K562 (cell line): Measurements from ENCODE around the gene RBMS1. TPM values are rescaled to one million over a fixed set of nuclear protein-coding genes. Genes with fewer than 3 reads are reported as not detected.

Source experiments
- ATAC-seq: fragments of 200-7000 bp; cut with Tn5 transposase; 3 replicates; pipeline ENCODE4 v1.9.1; 2020; ENCODE audit warnings: moderate library complexity
- BruUV-seq: library from RNA; stranded (reverse); fragments of 400-500 nt; replicated peaks from 2 replicates; lab custom pipeline; 2021; lab: Mats Ljungman, UMichigan
- CTCF ChIA-PET: fragments of 300-600 bp; formaldehyde crosslinking; extraction: SDS; loops from one replicate; lab custom pipeline; 2021; ENCODE audit warnings: low intra/inter-chr PET ratio; lab: Yijun Ruan, JAX
- POLR2A ChIA-PET: fragments of 300-600, 350-650 bp; sonication (Branson Sonifier 250); formaldehyde crosslinking; extraction: SDS; loops from one replicate; lab custom pipeline; 2021; ENCODE audit warnings: antibody characterized with exemption, inconsistent platforms; lab: Yijun Ruan, JAX
- DNase-seq, 4 experiments: peaks; one replicate each; pipeline versions ENCODE4 v3.0.0 to v3.0.0-alpha.2; 2011 to 2018; ENCODE audit warnings: low spot score in 3 of 4, mixed read lengths in 3 of 4; ENCODE audit errors: extremely low read depth in 1 of 4
- FAIRE-seq: peaks from 2 replicates; lab custom pipeline; 2011; peaks lifted over from hg19 to GRCh38; lab: Jason Lieb, UNC
- H2AFZ ChIP-seq: 2 replicates; pipeline ENCODE4 v1.6.0; 2011; ENCODE audit warnings: low read depth, low read length, control low read depth, inconsistent platforms
- H3K27ac ChIP-seq: fragments of 200-600 bp; 3 replicates; pipeline ENCODE4 v1.8.0; 2011; ENCODE audit warnings: low read depth, mild to moderate bottlenecking, control low read depth, inconsistent platforms, low read length, moderate library complexity, mixed read lengths; ENCODE audit errors: extremely low read depth
- H3K27me3 ChIP-seq, 2 experiments: fragments of 300-600 bp in 1 of 2; 2 replicates in 1 of 2; 3 replicates in 1 of 2; pipeline versions ENCODE4 v1.6.0 to v1.8.0; 2011; ENCODE audit warnings: inconsistent platforms in 2 of 2, low read length in 2 of 2, mild to moderate bottlenecking in 1 of 2, mixed read lengths in 1 of 2, moderate library complexity in 1 of 2; ENCODE audit not compliant: control insufficient read depth in 2 of 2, insufficient read depth in 2 of 2
- H3K36me3 ChIP-seq: fragments of 300-600 bp; 3 replicates; pipeline ENCODE4 v1.8.0; 2011; ENCODE audit warnings: mild to moderate bottlenecking, low read length, inconsistent platforms; ENCODE audit not compliant: control insufficient read depth, insufficient read depth
- H3K4me1 ChIP-seq, 2 experiments: fragments of 200-600 bp in 1 of 2; replicated peaks in 1 of 2; 2 replicates in 1 of 2; 3 replicates in 1 of 2; pipeline versions ENCODE4 v1.5.1 to v1.8.0; 2011; ENCODE audit warnings: inconsistent platforms in 2 of 2, low read length in 2 of 2, mild to moderate bottlenecking in 1 of 2, mixed read lengths in 1 of 2, moderate library complexity in 1 of 2; ENCODE audit not compliant: control insufficient read depth in 2 of 2, insufficient read depth in 2 of 2
- H3K4me2 ChIP-seq: 2 replicates; pipeline ENCODE4 v1.6.1; 2011; ENCODE audit warnings: low read length, control low read depth, inconsistent platforms, mixed read lengths; ENCODE audit not compliant: insufficient read depth
- H3K4me3 ChIP-seq: fragments of 200-600 bp; sonication (generic), shearing (Covaris generic); 2 replicates; pipeline ENCODE4 v1.5.1; 2016; ENCODE audit warnings: control low read depth, inconsistent platforms
- H3K79me2 ChIP-seq: fragments of 200-600 bp; 3 replicates; pipeline ENCODE4 v1.8.0; 2011; ENCODE audit warnings: low read length, inconsistent platforms; ENCODE audit not compliant: control insufficient read depth, insufficient read depth
- H3K9ac ChIP-seq, 2 experiments: 2 replicates each; pipeline versions ENCODE4 v1.6.0 to v1.6.1; 2011; ENCODE audit warnings: low read depth in 2 of 2, low read length in 2 of 2, control low read depth in 1 of 2, inconsistent platforms in 1 of 2, mild to moderate bottlenecking in 1 of 2, mixed read lengths in 1 of 2; ENCODE audit not compliant: insufficient read depth in 1 of 2
- H3K9me1 ChIP-seq: one replicate; pipeline ENCODE4 v1.6.0; 2011; ENCODE audit warnings: inconsistent platforms, mild to moderate bottlenecking, low read length, moderate library complexity; ENCODE audit not compliant: control insufficient read depth, insufficient read depth
- H3K9me3 ChIP-seq: replicated peaks from 2 replicates; pipeline ENCODE4 v1.5.1; 2011; ENCODE audit warnings: low read depth, low read length, inconsistent platforms; ENCODE audit not compliant: control insufficient read depth, insufficient read depth
- H4K20me1 ChIP-seq: replicated peaks from 2 replicates; pipeline ENCODE4 v1.6.1; 2011; ENCODE audit warnings: low read length, inconsistent platforms, mixed read lengths; ENCODE audit not compliant: control insufficient read depth, insufficient read depth
- BRF1 ChIP-seq: IDR thresholded peaks from 3 replicates; pipeline ENCODE4 v1.6.1; 2011; ENCODE audit warnings: borderline replicate concordance, mild to moderate bottlenecking; ENCODE audit not compliant: insufficient read length; ENCODE audit errors: extremely low read depth
- FOXK2 ChIP-seq, 2 experiments: fragments of 450-650 bp; IDR thresholded peaks in 1 of 2; conservative IDR thresholded peaks in 1 of 2; 2 replicates each; pipeline ENCODE4 v1.6.1; 2016; ENCODE audit warnings: low read depth in 2 of 2, mild to moderate bottlenecking in 1 of 2
- FOXM1 ChIP-seq, 2 experiments: fragments of 450-650 bp in 1 of 2; sonication (generic) in 1 of 2; formaldehyde crosslinking in 1 of 2; IDR thresholded peaks; 2 replicates each; pipeline versions ENCODE4 v1.6.1 to v1.9.0; 2017 to 2022; ENCODE audit warnings: low read depth in 2 of 2, mild to moderate bottlenecking in 2 of 2, missing genetic modification reagents in 1 of 2, moderate library complexity in 1 of 2
- FUS ChIP-seq: fragments of 200-400 bp; formaldehyde crosslinking; optimal IDR thresholded peaks from 2 replicates; pipeline ENCODE3; 2017; ENCODE audit warnings: low read depth, low read length
- MEF2A ChIP-seq: IDR thresholded peaks from 2 replicates; pipeline ENCODE4 v1.6.1; 2011; ENCODE audit warnings: low read depth, mild to moderate bottlenecking, low read length, moderate library complexity; ENCODE audit not compliant: control insufficient read depth
- PCBP2 ChIP-seq: fragments of 200-400 bp; formaldehyde crosslinking; IDR thresholded peaks from 2 replicates; pipeline ENCODE4 v1.6.1; 2018; ENCODE audit warnings: low read length, low read depth, mild to moderate bottlenecking, moderate library complexity; ENCODE audit not compliant: poor library complexity, severe bottlenecking
- SIN3B ChIP-seq: fragments of 450-650 bp; IDR thresholded peaks from 2 replicates; pipeline ENCODE4 v1.6.1; 2017; ENCODE audit warnings: low read depth, mild to moderate bottlenecking, moderate library complexity
- TGIF2 ChIP-seq: sonication (generic); formaldehyde crosslinking; IDR thresholded peaks from 2 replicates; pipeline ENCODE4 v1.8.1; 2022; ENCODE audit warnings: mild to moderate bottlenecking, missing genetic modification reagents, moderate library complexity
- YY1 ChIP-seq, 3 experiments: IDR thresholded peaks; 2 replicates each; pipeline ENCODE4 v1.6.1; 2011; ENCODE audit warnings: low read length in 2 of 3, mild to moderate bottlenecking in 2 of 3, moderate library complexity in 2 of 3, borderline replicate concordance in 1 of 3, control low read depth in 1 of 3, low read depth in 1 of 3; ENCODE audit not compliant: insufficient read depth in 3 of 3, insufficient replicate concordance in 2 of 3, control insufficient read depth in 1 of 3, insufficient read length in 1 of 3; ENCODE audit errors: extremely low read depth in 1 of 3
- ZNF717 ChIP-seq: fragments of 250-450 bp; sonication (Bioruptor Pico); IDR thresholded peaks from 2 replicates; pipeline ENCODE4 v1.5.0; 2021
- WGBS: fragments of 100-300 bp; shearing (Covaris generic); methylation state at CpG from one replicate; pipeline ENCODE4 v1.1.6; 2016; ENCODE audit warnings: low coverage, mixed read lengths; ENCODE audit not compliant: insufficient coverage; ENCODE audit errors: missing lambda C conversion rate; 5-methylcytosine and 5-hydroxymethylcytosine counted together
- in situ Hi-C: fragments of 300-500 bp; cut with MboI; formaldehyde crosslinking; loops from 4 replicates; pipeline ENCODE4 v1.15.0; 2018; ENCODE audit warnings: inconsistent platforms, mixed read lengths
- intact Hi-C: fragments of 100-400 bp; cut with micrococcal nuclease; formaldehyde crosslinking; loops from 2 replicates; pipeline ENCODE4 v1.14.2; 2022
- polyA plus RNA-seq, 8 experiments: library from polyadenylated mRNA; depleted of rRNA in 4 of 8; stranded (reverse) in 5 of 8; unstranded in 3 of 8; fragments of >200 nt; fragmentation: Nextera tagmentation in 2 of 8; fragmentation: Illumina TruSeq in 1 of 8; extraction: Ambion mirVana in 2 of 8; extraction: Trizol in 1 of 8; gene quantifications; 2 replicates each; pipeline versions ENCODE4 v1.2.1 to v1.2.3, GENCODE V29; 2011 to 2014; ENCODE audit warnings: inconsistent platforms in 1 of 8, missing spikeins in 1 of 8
- total RNA-seq, 7 experiments: library from RNA; depleted of rRNA in 6 of 7; stranded (reverse); fragments of >200 nt in 6 of 7; fragmentation: Illumina TruSeq in 2 of 7; extraction: Trizol in 2 of 7; gene quantifications; 2 replicates each; pipeline versions ENCODE4 v1.2.1 to v1.2.3, GENCODE V29; 2011 to 2021; ENCODE audit warnings: low replicate concordance in 1 of 7
- TF ChIP-seq, protein P1 (sequence below): sonication (generic); formaldehyde crosslinking; IDR thresholded peaks from 2 replicates; pipeline ENCODE4 v1.8.0; 2022; ENCODE audit warnings: missing genetic modification reagents, mild to moderate bottlenecking, borderline replicate concordance
- TF ChIP-seq, protein P2 (sequence below): sonication (generic); formaldehyde crosslinking; IDR thresholded peaks from 2 replicates; pipeline ENCODE4 v1.9.0; 2022; ENCODE audit warnings: mild to moderate bottlenecking, missing genetic modification reagents

Gene RBMS1
- total and polyA plus RNA-seq, 9 of the 15 experiments (the other 6 are each of a cell fraction or from before 2014, with no cell fraction given) = 0.04 to 0.31 (median 0.09) TPM; not detected in 6

DNA sequence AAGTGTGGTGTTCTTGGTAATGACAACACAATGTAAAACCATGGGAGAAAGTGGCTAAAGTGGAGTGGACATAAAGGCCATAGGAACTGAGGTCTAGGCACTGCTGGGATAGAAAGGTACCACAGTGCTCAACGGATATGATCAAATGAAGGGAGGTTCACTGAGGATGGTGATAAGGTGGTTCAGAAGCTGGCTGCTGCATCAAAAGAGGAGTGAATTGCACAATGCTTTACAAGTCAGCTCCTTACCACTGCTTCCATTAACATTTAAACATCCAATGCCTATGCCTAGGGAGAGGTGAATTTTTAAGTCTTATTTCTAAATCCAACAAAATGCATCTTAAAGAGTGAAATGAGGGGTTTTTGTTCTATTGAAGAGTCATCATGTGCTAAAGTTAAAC, 193.4 kb downstream of the RBMS1 start:
- POLR2A ChIA-PET = interaction anchor here (1.2 kb wide), 1 partner anchor 21 kb away, joined by 3 read pairs; no protein-coding TSS in a partner anchor
- Histone ChIP-seq H3K4me1 (no peaks in the 10 kb centered on the region), H3K9me1 (no peaks in the 10 kb centered on the region), H4K20me1 (no peaks in the 10 kb centered on the region), H3K79me2 (no peaks in the 10 kb centered on the region), H3K9me3 (no peaks in the 10 kb centered on the region; the same call in 1 of the 2 replicates), H3K4me2 (no peak overlapping the region), H3K4me3 (no peak overlapping the region), H3K36me3 (no peaks in the 10 kb centered on the region), H3K9ac (no peak overlapping the region)
- no TSS peak for BruUV-seq
- CTCF ChIA-PET = no interaction called here
- in situ Hi-C loops (no loop called here), intact Hi-C loops (no loop called here)
- no peak for DNase-seq
- FAIRE-seq = no peak
- 0% methylated on average over 1 of the region's 1 CpG for WGBS
- TF ChIP-seq, protein P1, sequence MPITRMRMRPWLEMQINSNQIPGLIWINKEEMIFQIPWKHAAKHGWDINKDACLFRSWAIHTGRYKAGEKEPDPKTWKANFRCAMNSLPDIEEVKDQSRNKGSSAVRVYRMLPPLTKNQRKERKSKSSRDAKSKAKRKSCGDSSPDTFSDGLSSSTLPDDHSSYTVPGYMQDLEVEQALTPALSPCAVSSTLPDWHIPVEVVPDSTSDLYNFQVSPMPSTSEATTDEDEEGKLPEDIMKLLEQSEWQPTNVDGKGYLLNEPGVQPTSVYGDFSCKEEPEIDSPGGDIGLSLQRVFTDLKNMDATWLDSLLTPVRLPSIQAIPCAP = no peak
- TF ChIP-seq MEF2A (no peak), FUS (no peak), ZNF717 (CRISPR knock-in tag) (no peak), FOXK2 (conservative IDR thresholded peaks at IDR 0.05 in 1 of 2, IDR thresholded peaks at IDR 0.05 in 1 of 2; ENCODE audit: low read depth in 2 of 2) (no peak)
- TF ChIP-seq, all 486 proteins: peak for 0
- no peak overlapping the region for H3K27ac ChIP-seq
- ATAC-seq = no peak
- no peak overlapping the region for H2AFZ ChIP-seq
- no peaks in the 10 kb centered on the region for H3K27me3 ChIP-seq

DNA sequence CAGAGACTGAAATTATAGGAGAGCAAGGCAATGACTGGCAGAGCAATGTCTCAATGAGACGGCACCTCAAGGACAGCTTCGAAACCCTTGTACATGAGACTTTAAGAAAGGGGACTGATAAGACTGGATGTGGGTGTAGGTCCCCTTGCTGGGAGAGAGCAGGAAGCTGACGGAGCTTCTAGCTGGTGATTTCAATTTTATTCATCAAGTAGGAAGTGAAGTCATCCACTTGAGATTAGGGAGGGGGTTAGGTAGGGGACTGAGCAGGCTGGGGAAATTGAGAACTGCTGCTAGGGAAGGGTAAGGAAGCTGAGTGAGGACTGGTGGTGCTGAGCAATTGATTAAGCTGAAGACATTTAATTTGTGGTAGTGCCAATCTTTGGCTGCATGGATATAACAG, 194.1 kb downstream of the RBMS1 start:
- H2AFZ ChIP-seq = no peak overlapping the region
- H3K9ac ChIP-seq = no peak overlapping the region
- 5% methylated on average over 3 of the region's 3 CpGs for WGBS
- no peaks in the 10 kb centered on the region for H3K27me3 ChIP-seq
- no peaks in the 10 kb centered on the region for H3K36me3 ChIP-seq
- DNase-seq (no peak), FAIRE-seq (no peak), ATAC-seq (no peak)
- intact Hi-C loops (no loop called here), in situ Hi-C loops (no loop called here)
- H3K4me1 ChIP-seq = no peaks in the 10 kb centered on the region
- H3K4me2 ChIP-seq = no peak overlapping the region
- POLR2A ChIA-PET = interaction anchor here (1.2 kb wide), 1 partner anchor 21 kb away, joined by 3 read pairs; no protein-coding TSS in a partner anchor
- no peaks in the 10 kb centered on the region for H3K79me2 ChIP-seq
- no peaks in the 10 kb centered on the region for H4K20me1 ChIP-seq
- no peaks in the 10 kb centered on the region; the same call in 1 of the 2 replicates for H3K9me3 ChIP-seq
- CTCF ChIA-PET = no interaction called here
- no peaks in the 10 kb centered on the region for H3K9me1 ChIP-seq
- no TSS peak for BruUV-seq
- H3K27ac ChIP-seq = no peak overlapping the region
- H3K4me3 ChIP-seq = no peak overlapping the region
- TF ChIP-seq SIN3B (no peak), YY1 (IDR thresholded peaks at IDR 0.05; ENCODE audit: borderline replicate concordance in 1 of 3, control insufficient read depth in 1 of 3, extremely low read depth in 1 of 3, insufficient read depth in 3 of 3, insufficient read length in 1 of 3, insufficient replicate concordance in 2 of 3, low read depth in 1 of 3, low read length in 2 of 3) (no peak), BRF1 (no peak), PCBP2 (no peak), FOXM1 (IDR thresholded peaks at IDR 0.05; ENCODE audit: low read depth) (no peak), FOXM1 (CRISPR knock-in tag; IDR thresholded peaks at IDR 0.05; ENCODE audit: low read depth) (no peak), TGIF2 (CRISPR knock-in tag) (no peak)
- TF ChIP-seq, protein P2, sequence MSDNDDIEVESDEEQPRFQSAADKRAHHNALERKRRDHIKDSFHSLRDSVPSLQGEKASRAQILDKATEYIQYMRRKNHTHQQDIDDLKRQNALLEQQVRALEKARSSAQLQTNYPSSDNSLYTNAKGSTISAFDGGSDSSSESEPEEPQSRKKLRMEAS (CRISPR knock-in tag) = no peak
